ENCODE data around the gene SORBS1. TPM values are rescaled to one million over a fixed set of nuclear protein-coding genes. Genes with fewer than 3 reads are reported as not detected.

The SORBS1 gene
- total RNA-seq, 4 donors from 2014 or later = 21.5 to 65.8 (median 30.1) TPM

GRCh38 chr10:95526044-95526443 lies 35.1 kb downstream of the SORBS1 start:
- Histone ChIP-seq H3K36me3 (no peaks in the 10 kb centered on the region), H3K4me3 (replicated peaks in 1 of 3) (no peak overlapping the region), H3K27ac (no peak overlapping the region), H3K27me3 (no peaks in the 10 kb centered on the region), H3K4me1 (peaks cover 0 to 5% of the 10 kb centered on the region in 2 donors), H3K9me3 (no peaks in the 10 kb centered on the region)
- TF ChIP-seq CTCF (IDR thresholded peaks at IDR 0.05) (no peak), POLR2A (IDR thresholded peaks at IDR 0.05) (no peak)
- no peak for DNase-seq
- intact Hi-C loops (cut with DNase I) = no loop called here
- WGBS, 2 donors = 86 to 92% methylated on average over 6 to 7 of the region's 7 CpGs

GRCh38 chr10:95525033-95525418 lies 36.1 kb downstream of the SORBS1 start:
- Histone ChIP-seq H3K4me3 (replicated peaks in 1 of 3) (no peak overlapping the region), H3K27ac (no peak overlapping the region), H3K9me3 (no peaks in the 10 kb centered on the region), H3K4me1 (peaks cover 0 to 5% of the 10 kb centered on the region in 2 donors), H3K36me3 (no peaks in the 10 kb centered on the region), H3K27me3 (no peaks in the 10 kb centered on the region)
- no peak for DNase-seq
- intact Hi-C loops (cut with DNase I) = no loop called here
- 95% methylated on average over 4 of the region's 4 CpGs for WGBS, 2 donors
- TF ChIP-seq POLR2A (IDR thresholded peaks at IDR 0.05) = no peak
- no peak for TF ChIP-seq CTCF (IDR thresholded peaks at IDR 0.05)

- H3K4me1 ChIP-seq = peaks cover 0 to 4% of the 10 kb centered on the region in 2 donors
- WGBS, 2 donors = 89 to 98% methylated on average over 7 of the region's 7 CpGs
Observed at GRCh38 chr10:95524358-95525032, 36.7 kb downstream of the SORBS1 start.

GRCh38 chr10:95522117-95522516 lies 39.1 kb downstream of the SORBS1 start:
- H3K27ac ChIP-seq = no peak overlapping the region
- 99 to 100% methylated on average over 2 of the region's 2 CpGs for WGBS, 2 donors
- H3K4me1 ChIP-seq = no peaks in the 10 kb centered on the region
- no peak overlapping the region for H3K4me3 ChIP-seq (replicated peaks in 1 of 3)
- intact Hi-C loops (cut with DNase I) = no loop called here
- TF ChIP-seq CTCF (IDR thresholded peaks at IDR 0.05) (no peak), POLR2A (IDR thresholded peaks at IDR 0.05) (no peak)
- H3K9me3 ChIP-seq = no peaks in the 10 kb centered on the region
- no peaks in the 10 kb centered on the region for H3K27me3 ChIP-seq
- no peaks in the 10 kb centered on the region for H3K36me3 ChIP-seq
- DNase-seq = no peak

More at GRCh38 chr10:95524358-95525032, 36.7 kb downstream of the SORBS1 start:
- no peak for DNase-seq
- Histone ChIP-seq H3K4me3 (replicated peaks in 1 of 3) (no peak overlapping the region), H3K27ac (no peak overlapping the region), H3K9me3 (no peaks in the 10 kb centered on the region), H3K27me3 (no peaks in the 10 kb centered on the region), H3K36me3 (no peaks in the 10 kb centered on the region)
- TF ChIP-seq CTCF (IDR thresholded peaks at IDR 0.05) (no peak), POLR2A (IDR thresholded peaks at IDR 0.05) (no peak)
- intact Hi-C loops (cut with DNase I) = no loop called here

- WGBS, 2 donors = 96 to 98% methylated on average over 1 of the region's 1 CpG
- Histone ChIP-seq H3K4me1 (no peaks in the 10 kb centered on the region), H3K9me3 (no peaks in the 10 kb centered on the region), H3K4me3 (replicated peaks in 1 of 3) (no peak overlapping the region), H3K27ac (no peak overlapping the region), H3K27me3 (no peaks in the 10 kb centered on the region), H3K36me3 (no peaks in the 10 kb centered on the region)
- intact Hi-C loops (cut with DNase I) = no loop called here
- TF ChIP-seq CTCF (IDR thresholded peaks at IDR 0.05) = no peak
- no peak for TF ChIP-seq POLR2A (IDR thresholded peaks at IDR 0.05)
- DNase-seq = no peak
Observed at GRCh38 chr10:95520617-95521016, 40.6 kb downstream of the SORBS1 start.
